Muscle layer of colon (tissue), 2 donors: ENCODE measurements around the gene TCFL5.

Source experiments
- H3K27ac ChIP-seq: one replicate; pipeline ENCODE4 v1.7.0; 2013; ENCODE audit warnings: low read depth, mild to moderate bottlenecking, low read length, moderate library complexity
- H3K27me3 ChIP-seq, 2 donors: one replicate each; pipeline ENCODE4 v1.7.0; 2013; ENCODE audit warnings: low read length in 2 of 2, mild to moderate bottlenecking in 2 of 2; ENCODE audit not compliant: insufficient read depth in 2 of 2, control insufficient read depth in 1 of 2
- H3K36me3 ChIP-seq: one replicate; pipeline ENCODE4 v1.7.0; 2013; ENCODE audit warnings: mild to moderate bottlenecking, low read length; ENCODE audit not compliant: insufficient read depth
- H3K4me1 ChIP-seq: one replicate; pipeline ENCODE4 v1.7.0; 2013; ENCODE audit warnings: mild to moderate bottlenecking, low read length; ENCODE audit not compliant: insufficient read depth
- H3K4me3 ChIP-seq, 2 donors: one replicate each; pipeline ENCODE4 v1.7.0; 2013; ENCODE audit warnings: low read length in 2 of 2, low read depth in 1 of 2, mild to moderate bottlenecking in 1 of 2, moderate library complexity in 1 of 2
- H3K9ac ChIP-seq: one replicate; pipeline ENCODE4 v1.7.0; 2013; ENCODE audit warnings: low read length
- H3K9me3 ChIP-seq: one replicate; pipeline ENCODE4 v1.7.0; 2013; ENCODE audit warnings: mild to moderate bottlenecking, low read length
- donor health status: abdominal sarcoma.
- donor health status: Adenocarcinoma of cecum.

The TCFL5 gene

GRCh38 chr20:62828051-62828450, 33.6 kb downstream of the TCFL5 start:
- Histone ChIP-seq H3K9ac (no peak overlapping the region), H3K4me1 (peaks cover 5% of the 10 kb centered on the region), H3K27me3 (no peaks in the 10 kb centered on the region), H3K36me3 (no peaks in the 10 kb centered on the region), H3K9me3 (no peaks in the 10 kb centered on the region), H3K4me3 (no peak overlapping the region), H3K27ac (no peak overlapping the region)

- Histone ChIP-seq H3K4me3 (no peak overlapping the region), H3K27me3 (no peaks in the 10 kb centered on the region), H3K36me3 (no peaks in the 10 kb centered on the region), H3K4me1 (peaks cover 5% of the 10 kb centered on the region), H3K27ac (no peak overlapping the region), H3K9me3 (no peaks in the 10 kb centered on the region), H3K9ac (no peak overlapping the region)
These were observed 34.1 kb downstream of the TCFL5 start for GRCh38 chr20:62827311-62828038.

GRCh38 chr20:62826646-62827310, 34.8 kb downstream of the TCFL5 start:
- H3K27me3 ChIP-seq, result no peaks in the 10 kb centered on the region
- peaks cover 5% of the 10 kb centered on the region for H3K4me1 ChIP-seq
- H3K36me3 ChIP-seq, result no peaks in the 10 kb centered on the region
- H3K9me3 ChIP-seq, result no peaks in the 10 kb centered on the region
- H3K4me3 ChIP-seq, result no peak overlapping the region
- no peak overlapping the region for H3K9ac ChIP-seq
- H3K27ac ChIP-seq, result no peak overlapping the region

GRCh38 chr20:62825986-62826645, 35.5 kb downstream of the TCFL5 start:
- Histone ChIP-seq H3K27ac (no peak overlapping the region), H3K36me3 (no peaks in the 10 kb centered on the region), H3K9me3 (no peaks in the 10 kb centered on the region), H3K4me1 (peaks cover 5% of the 10 kb centered on the region), H3K27me3 (no peaks in the 10 kb centered on the region), H3K4me3 (no peak overlapping the region), H3K9ac (no peak overlapping the region)

- H3K4me1 ChIP-seq, result peaks cover 5% of the 10 kb centered on the region
- no peaks in the 10 kb centered on the region for H3K9me3 ChIP-seq
- peaks cover 0 to 4% of the 10 kb centered on the region in 2 donors for H3K27me3 ChIP-seq
- no peak overlapping the region for H3K4me3 ChIP-seq
- no peak overlapping the region for H3K9ac ChIP-seq
- H3K27ac ChIP-seq, result no peak overlapping the region
- H3K36me3 ChIP-seq, result no peaks in the 10 kb centered on the region
These were observed 36.2 kb downstream of the TCFL5 start for GRCh38 chr20:62825333-62825985.

- Histone ChIP-seq H3K27me3 (peaks cover 0 to 12% of the 10 kb centered on the region in 2 donors), H3K36me3 (no peaks in the 10 kb centered on the region), H3K4me3 (peak overlapping the region in 1 of 2 donors; percentile 41), H3K27ac (no peak overlapping the region), H3K4me1 (peaks cover 5% of the 10 kb centered on the region), H3K9me3 (no peaks in the 10 kb centered on the region), H3K9ac (no peak overlapping the region)
These were observed 36.9 kb downstream of the TCFL5 start for GRCh38 chr20:62824476-62825332.

GRCh38 chr20:62823688-62824475, 37.7 kb downstream of the TCFL5 start:
- Histone ChIP-seq H3K9ac (no peak overlapping the region), H3K27ac (no peak overlapping the region)

GRCh38 chr20:62822788-62823651, 38.6 kb downstream of the TCFL5 start:
- Histone ChIP-seq H3K9ac (no peak overlapping the region), H3K36me3 (no peaks in the 10 kb centered on the region), H3K9me3 (no peaks in the 10 kb centered on the region), H3K27ac (no peak overlapping the region), H3K4me3 (no peak overlapping the region), H3K27me3 (peaks cover 0 to 28% of the 10 kb centered on the region in 2 donors), H3K4me1 (peaks cover 13% of the 10 kb centered on the region)

More at GRCh38 chr20:62823688-62824475, 37.7 kb downstream of the TCFL5 start:
- no peaks in the 10 kb centered on the region for H3K36me3 ChIP-seq
- H3K4me1 ChIP-seq, result peaks cover 6% of the 10 kb centered on the region
- H3K4me3 ChIP-seq, result no peak overlapping the region
- H3K27me3 ChIP-seq, result peaks cover 0 to 20% of the 10 kb centered on the region in 2 donors
- H3K9me3 ChIP-seq, result no peaks in the 10 kb centered on the region

GRCh38 chr20:62822239-62822787, 39.3 kb downstream of the TCFL5 start:
- H3K9me3 ChIP-seq, result no peaks in the 10 kb centered on the region
- H3K36me3 ChIP-seq, result no peaks in the 10 kb centered on the region
- H3K9ac ChIP-seq, result no peak overlapping the region
- peaks cover 5 to 36% of the 10 kb centered on the region in 2 donors for H3K27me3 ChIP-seq
- H3K27ac ChIP-seq, result no peak overlapping the region
- H3K4me1 ChIP-seq, result peaks cover 13% of the 10 kb centered on the region
- H3K4me3 ChIP-seq, result no peak overlapping the region
